Activated CD4-positive, alpha-beta T cell treated with anti-CD3 and anti-CD28 coated beads for 36 hours (primary cell): Measurements from ENCODE around the gene MAB21L3. TPM values are rescaled to one million over a fixed set of nuclear protein-coding genes. Genes with fewer than 3 reads are reported as not detected.

Experiments
- ATAC-seq: fragments of 200-7000 bp; cut with Tn5 transposase; one replicate; pipeline ENCODE4 v1.10.0; 2021; ENCODE audit warnings: mild to moderate bottlenecking, moderate library complexity
- CTCF ChIA-PET: fragments of 350-600 bp; sonication (Branson Sonifier 250); formaldehyde crosslinking; loops from one replicate; lab custom pipeline; 2021; ENCODE audit warnings: antibody characterized with exemption; lab: Charles Lee
- POLR2A ChIA-PET: fragments of 350-600 bp; sonication (Branson Sonifier 250); formaldehyde crosslinking; loops from one replicate; lab custom pipeline; 2021; ENCODE audit warnings: antibody characterized with exemption, inconsistent platforms; lab: Charles Lee
- DNase-seq: peaks from one replicate; pipeline ENCODE4 v3.0.0-alpha.2; 2020
- H3K27ac Mint-ChIP-seq: one replicate; pipeline ENCODE4 v1.8.0; 2021; ENCODE audit warnings: mixed read lengths
- H3K27me3 Mint-ChIP-seq: one replicate; pipeline ENCODE4 v1.8.0; 2021; ENCODE audit warnings: mixed read lengths
- H3K36me3 Mint-ChIP-seq: one replicate; pipeline ENCODE4 v1.8.0; 2021; ENCODE audit warnings: low read depth, mixed read lengths
- H3K4me1 Mint-ChIP-seq: one replicate; pipeline ENCODE4 v1.8.0; 2021; ENCODE audit warnings: mixed read lengths
- H3K4me3 Mint-ChIP-seq: one replicate; pipeline ENCODE4 v1.8.0; 2021; ENCODE audit warnings: mild to moderate bottlenecking, moderate library complexity, mixed read lengths
- H3K9me3 Mint-ChIP-seq: one replicate; pipeline ENCODE4 v1.8.0; 2021; ENCODE audit warnings: low read depth, mixed read lengths
- intact Hi-C, 2 experiments: fragments of 100-400 bp; cut with DNase I in 1 of 2; cut with micrococcal nuclease in 1 of 2; formaldehyde crosslinking; loops; one replicate each; pipeline versions ENCODE4 v1.14.2 to v1.15.1; 2022 to 2024; cut with DNase I, micrococcal nuclease
- total RNA-seq, 2 experiments: library from RNA; stranded (reverse); gene quantifications; one replicate each; pipeline ENCODE4 v1.2.3, GENCODE V29; 2021

MAB21L3 gene
- total RNA-seq, 2 experiments from 2014 or later, result not detected

DNA sequence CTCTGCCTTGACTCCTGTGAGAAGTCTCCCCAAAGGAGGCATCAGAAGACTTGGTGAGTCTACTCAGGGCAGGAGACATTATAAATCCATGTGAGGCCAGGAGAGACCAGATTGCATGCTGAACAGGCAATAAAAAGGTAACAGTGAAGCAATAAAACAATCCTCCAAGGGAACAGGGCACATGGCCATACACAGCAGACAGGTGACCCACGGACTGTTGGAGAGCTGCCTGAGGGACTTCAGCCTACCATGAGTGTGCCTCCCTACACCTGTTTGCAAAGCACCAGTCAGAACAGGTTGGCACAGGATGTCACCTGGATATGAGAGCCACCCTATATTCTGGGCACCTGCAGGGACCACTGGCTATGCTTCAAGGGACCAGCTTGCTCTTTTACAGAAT lies 67.6 kb downstream of the MAB21L3 start:
- CTCF ChIA-PET, result interaction anchor here (0.6 to 0.8 kb wide), 2 partner anchors 12 to 92 kb away, joined by 3 read pairs; no protein-coding TSS in a partner anchor
- Mint-ChIP-seq H3K36me3 (no peaks in the 10 kb centered on the region), H3K4me1 (no peaks in the 10 kb centered on the region), H3K4me3 (no peak overlapping the region), H3K9me3 (no peaks in the 10 kb centered on the region), H3K27ac (no peak overlapping the region), H3K27me3 (peaks cover 2% of the 10 kb centered on the region)
- no peak for DNase-seq
- no peak for ATAC-seq
- intact Hi-C loops, result no loop called here
- POLR2A ChIA-PET, result no interaction called here

DNA sequence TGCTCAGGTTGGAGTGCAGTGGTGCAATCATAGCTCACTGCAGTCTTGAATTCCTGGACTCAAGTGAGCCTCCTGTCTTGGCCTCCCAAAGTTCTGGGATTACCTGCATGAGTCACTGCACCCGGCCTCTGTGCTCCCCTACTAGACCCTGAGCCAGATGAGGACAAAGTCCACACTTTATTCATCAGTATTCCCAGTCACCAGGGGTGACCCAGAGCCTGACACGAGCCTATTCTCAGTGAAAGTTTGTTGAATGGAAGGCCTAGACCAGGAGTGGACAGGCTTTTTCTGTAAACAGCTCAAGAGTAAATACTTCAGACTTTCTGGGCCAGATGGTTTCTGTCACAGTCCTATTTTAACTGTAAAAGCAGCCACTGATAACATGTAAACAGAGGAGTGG lies 68.2 kb downstream of the MAB21L3 start:
- peaks cover 2% of the 10 kb centered on the region for H3K27me3 Mint-ChIP-seq
- DNase-seq (no peak), ATAC-seq (no peak)
- intact Hi-C loops, result no loop called here
- no peak overlapping the region for H3K4me3 Mint-ChIP-seq
- H3K36me3 Mint-ChIP-seq, result no peaks in the 10 kb centered on the region
- CTCF ChIA-PET, result interaction anchor here (0.8 kb wide), 1 partner anchor 12 kb away, joined by 3 read pairs; no protein-coding TSS in a partner anchor
- POLR2A ChIA-PET, result no interaction called here
- no peaks in the 10 kb centered on the region for H3K9me3 Mint-ChIP-seq
- H3K27ac Mint-ChIP-seq, result no peak overlapping the region
- H3K4me1 Mint-ChIP-seq, result no peaks in the 10 kb centered on the region

DNA sequence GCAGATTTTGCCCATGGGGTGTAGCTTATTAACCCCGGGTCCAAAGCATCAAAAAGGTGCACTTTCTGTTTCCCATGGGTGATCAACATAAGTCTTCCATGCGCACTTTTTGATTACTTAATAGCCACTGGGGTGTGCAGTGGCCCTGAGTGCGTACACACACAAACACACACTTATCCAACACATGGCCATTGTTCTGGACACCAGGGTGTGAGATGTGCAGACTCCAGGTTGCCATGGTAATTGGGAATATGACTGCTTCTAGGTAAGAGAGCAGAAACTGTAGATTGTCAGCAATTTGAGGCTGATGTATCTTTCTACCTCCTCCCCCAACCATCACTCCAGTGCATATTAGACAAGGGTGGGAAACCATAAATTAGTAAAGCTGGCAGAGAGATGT lies 68.8 kb downstream of the MAB21L3 start:
- H3K36me3 Mint-ChIP-seq, result no peaks in the 10 kb centered on the region
- ATAC-seq, result no peak
- ChIA-PET POLR2A (no interaction called here), CTCF (interaction anchor here (1.4 kb wide), 1 partner anchor 41 kb away, joined by 4 read pairs; no protein-coding TSS in a partner anchor)
- no peak overlapping the region for H3K27ac Mint-ChIP-seq
- H3K27me3 Mint-ChIP-seq, result peaks cover 2% of the 10 kb centered on the region
- DNase-seq, result no peak
- intact Hi-C loops, result no loop called here
- no peaks in the 10 kb centered on the region for H3K4me1 Mint-ChIP-seq
- no peaks in the 10 kb centered on the region for H3K9me3 Mint-ChIP-seq
- H3K4me3 Mint-ChIP-seq, result no peak overlapping the region

- Mint-ChIP-seq H3K36me3 (no peaks in the 10 kb centered on the region), H3K27me3 (peaks cover 2% of the 10 kb centered on the region), H3K4me3 (no peak overlapping the region), H3K9me3 (no peaks in the 10 kb centered on the region), H3K27ac (no peak overlapping the region), H3K4me1 (no peaks in the 10 kb centered on the region)
- POLR2A ChIA-PET, result no interaction called here
- DNase-seq (no peak), ATAC-seq (no peak)
- CTCF ChIA-PET, result interaction anchor here (1.1 to 1.8 kb wide), 3 partner anchors 12 to 317 kb away, joined by 4 to 5 read pairs (median 5); no protein-coding TSS in a partner anchor
- intact Hi-C loops, result no loop called here
Measured at GRCh38 chr1:116182019-116182714, 71.0 kb downstream of the MAB21L3 start.

Other genes starting within 250 kb of the MAB21L3 start
- under 1 TPM; 0.23 to 0.25 TPM for gene SLC22A15, start 134.9 kb upstream of the MAB21L3 start, total RNA-seq